Measurements from ENCODE around the gene ASCL5.

Gene ASCL5

DNA sequence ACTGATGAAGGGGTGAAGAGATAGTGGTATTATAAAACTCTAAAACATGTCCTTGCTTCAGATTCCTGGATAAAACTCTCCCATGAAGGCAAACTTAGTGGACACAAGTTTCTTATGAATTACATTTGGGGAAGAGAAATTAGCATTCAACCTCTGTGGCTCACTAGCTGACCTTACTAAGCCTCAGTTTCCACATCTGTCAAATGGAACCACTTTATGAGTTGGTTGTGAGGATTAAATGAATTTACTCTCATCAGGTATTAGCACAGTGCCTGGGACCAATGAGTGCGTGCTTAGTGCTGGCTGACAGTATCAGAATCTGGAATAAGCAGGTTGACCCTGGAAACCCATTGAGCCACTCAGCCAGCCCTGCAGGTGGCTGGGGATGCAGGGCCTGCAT lies 17.3 kb downstream of the ASCL5 start:
- DNase-seq, result no peak

DNA sequence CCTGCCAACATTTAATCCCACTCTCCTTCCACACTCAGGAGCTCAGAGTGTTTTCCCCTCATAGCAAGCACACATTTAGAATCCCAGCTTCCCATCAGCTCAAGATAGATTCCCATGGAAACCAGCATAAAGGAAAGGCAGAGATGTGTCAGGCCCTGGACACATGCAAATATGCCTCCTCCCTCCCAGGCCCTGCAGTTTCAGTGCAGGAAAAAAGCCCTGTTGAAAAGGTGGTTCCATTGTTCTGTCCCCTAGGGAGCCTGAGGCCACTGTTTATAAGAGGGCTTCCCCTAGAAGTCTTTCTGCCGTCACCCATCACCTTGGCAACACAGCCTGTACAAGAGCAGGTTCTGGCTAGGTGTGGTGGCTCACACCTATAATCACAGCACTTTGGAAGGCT lies 18.4 kb downstream of the ASCL5 start:
- no peak for DNase-seq

- no peak for DNase-seq
These were observed 21.3 kb downstream of the ASCL5 start for GRCh38 chr1:201105688-201106087.

DNA sequence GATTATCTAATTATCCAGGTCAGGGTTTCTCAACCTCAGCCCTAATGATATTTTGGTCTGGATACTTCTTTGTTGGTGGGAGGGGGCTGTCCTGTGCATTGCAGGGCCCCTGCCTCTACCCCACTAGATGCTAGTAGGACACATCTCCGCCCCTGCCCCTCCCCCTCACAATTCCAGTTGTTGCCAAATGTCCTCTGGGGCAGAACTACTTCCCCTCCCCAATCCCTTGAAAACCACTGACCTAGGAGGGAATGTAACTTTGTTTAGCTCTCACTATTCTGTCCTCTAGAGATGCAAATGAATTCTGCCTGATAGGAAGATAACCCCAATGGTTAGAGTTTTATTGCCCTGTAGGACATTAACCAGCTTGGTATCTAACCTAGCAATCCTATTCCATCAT lies 22.8 kb downstream of the ASCL5 start:
- no peak for DNase-seq

- no peak for DNase-seq
These were observed 23.3 kb downstream of the ASCL5 start for GRCh38 chr1:201103666-201104065.

- DNase-seq, result no peak
These were observed 26.6 kb downstream of the ASCL5 start for GRCh38 chr1:201100169-201100930.

DNA sequence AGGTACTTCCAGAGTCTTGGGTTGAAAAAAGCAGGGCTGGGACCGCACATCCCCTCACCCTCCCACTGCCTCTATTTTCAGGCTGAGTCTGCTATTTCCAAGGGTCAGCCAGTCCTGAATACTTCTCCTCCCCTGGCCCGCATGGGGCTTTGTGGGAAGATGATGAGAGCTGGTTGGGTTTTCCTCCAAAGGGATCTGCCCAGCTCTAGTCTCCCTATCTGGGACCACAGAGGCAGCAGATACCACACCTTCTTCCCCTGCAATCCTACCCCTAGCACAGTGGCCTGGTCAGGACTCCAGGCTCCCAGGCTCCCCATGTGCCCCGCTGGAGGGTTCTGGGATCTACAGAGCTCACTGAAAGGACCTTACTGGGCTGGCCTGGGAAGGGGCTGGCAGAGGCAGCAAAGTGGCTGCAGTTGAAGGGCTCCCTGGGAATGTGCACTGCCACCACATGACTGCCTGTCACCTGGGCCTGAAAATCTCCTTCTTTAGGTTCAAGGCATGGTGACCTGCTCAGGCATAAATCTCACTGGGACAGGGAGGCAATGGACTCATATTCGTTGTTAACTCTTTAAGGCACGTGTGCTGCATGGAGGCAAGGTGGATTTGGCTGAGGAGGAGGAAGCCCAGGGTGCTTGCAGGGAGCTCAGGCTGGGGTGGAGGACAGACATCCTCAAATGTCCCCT lies 27.8 kb downstream of the ASCL5 start:
- no peak for DNase-seq

GRCh38 chr1:201096977-201097856 lies 29.8 kb downstream of the ASCL5 start:
- no peak for DNase-seq

- no peak for DNase-seq
These were observed 30.9 kb downstream of the ASCL5 start for GRCh38 chr1:201096041-201096461.

DNA sequence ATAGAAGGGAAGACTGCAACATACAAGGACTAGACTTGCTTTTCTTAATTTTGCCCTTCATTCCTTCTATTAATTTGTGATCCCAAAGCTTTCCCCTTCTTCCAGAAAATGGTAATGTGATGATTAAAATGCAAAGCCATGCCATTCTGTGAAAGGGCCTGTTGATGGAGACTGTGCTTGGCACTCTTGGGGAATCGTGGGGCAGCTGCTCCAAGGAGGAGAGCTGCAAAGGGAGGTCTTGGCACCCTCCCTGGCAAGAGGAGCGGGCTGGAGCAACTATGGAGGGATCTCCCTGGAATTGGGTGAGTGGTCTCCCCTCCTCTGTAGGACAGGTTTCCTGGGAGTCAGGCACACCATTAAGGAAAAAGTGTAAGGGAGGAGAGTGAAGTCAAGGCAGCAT lies 31.4 kb downstream of the ASCL5 start:
- DNase-seq, result no peak

GRCh38 chr1:201094832-201095231 lies 32.2 kb downstream of the ASCL5 start:
- no peak for DNase-seq

GRCh38 chr1:201093962-201094361 lies 33.0 kb downstream of the ASCL5 start:
- no peak for DNase-seq

GRCh38 chr1:201093561-201093960 lies 33.4 kb downstream of the ASCL5 start:
- DNase-seq, result no peak

GRCh38 chr1:201092738-201093137 lies 34.2 kb downstream of the ASCL5 start:
- DNase-seq, result no peak

DNA sequence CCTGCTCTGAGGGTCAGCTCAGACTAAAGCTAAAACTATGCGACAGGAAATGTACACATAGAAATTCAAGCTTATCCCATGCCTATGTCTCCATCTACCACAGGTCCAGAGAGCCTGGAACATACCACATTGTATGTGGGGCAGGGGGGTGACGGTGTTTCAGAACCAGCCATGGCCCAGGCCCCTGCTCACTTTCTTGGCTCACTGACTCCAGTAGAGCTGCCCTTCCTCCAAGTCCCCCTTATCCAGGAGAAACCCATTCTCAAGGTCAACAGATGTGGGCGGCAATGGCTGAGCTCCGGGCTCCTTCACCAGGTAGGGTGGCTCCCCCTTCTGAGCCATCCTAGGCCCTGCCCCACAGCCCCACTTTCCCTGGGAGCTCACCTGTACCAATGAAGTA lies 35.7 kb downstream of the ASCL5 start:
- no peak for DNase-seq

- DNase-seq, result no peak
These were observed 36.4 kb downstream of the ASCL5 start for GRCh38 chr1:201090541-201090940.

- DNase-seq, result no peak
These were observed 37.4 kb downstream of the ASCL5 start for GRCh38 chr1:201089596-201089995.

GRCh38 chr1:201088901-201089525 lies 38.0 kb downstream of the ASCL5 start:
- no peak for DNase-seq

GRCh38 chr1:201088395-201088794 lies 38.6 kb downstream of the ASCL5 start:
- no peak for DNase-seq

- DNase-seq, result peak; percentile 43
These were observed 40.9 kb downstream of the ASCL5 start for GRCh38 chr1:201085902-201086735.

- DNase-seq, result no peak
These were observed 42.7 kb downstream of the ASCL5 start for GRCh38 chr1:201084295-201084694.

DNA sequence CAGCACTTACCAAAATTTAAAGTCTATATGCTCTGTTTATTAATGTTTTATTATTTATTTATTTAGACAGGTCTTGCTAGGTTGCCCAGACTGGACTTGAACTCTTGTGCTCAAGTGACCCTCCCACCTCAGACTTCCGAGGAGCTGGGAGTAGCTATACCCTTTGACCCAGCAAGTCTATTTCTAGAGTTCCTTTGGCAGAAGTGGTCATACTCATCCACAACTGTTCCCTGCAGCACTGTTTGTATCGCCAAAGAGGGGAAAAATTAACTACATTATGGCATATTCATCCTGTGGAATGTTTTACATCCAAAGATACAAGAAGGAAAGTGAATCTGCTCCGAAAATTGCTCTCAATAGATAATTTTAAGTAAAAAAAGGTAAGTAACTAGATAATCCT lies 43.2 kb downstream of the ASCL5 start:
- DNase-seq, result no peak

Data from NCI-H226 (cell line).